CD4-positive, alpha-beta T cell treated with Interleukin-15 for 1 hour (primary cell): Measurements from ENCODE around the gene TBC1D14.
A peak's percentile ranks its signal among the peaks of the same experiment; 100 is the strongest.
"Not testable (repeated sequence)": the region's sequence is repeated elsewhere in the genome, so short reads cannot be mapped to it uniquely, and the experiment has no call there.

Experiments
- DNase-seq: peaks from one replicate; pipeline ENCODE4 v3.0.0-alpha.2; 2020

Gene TBC1D14

DNA sequence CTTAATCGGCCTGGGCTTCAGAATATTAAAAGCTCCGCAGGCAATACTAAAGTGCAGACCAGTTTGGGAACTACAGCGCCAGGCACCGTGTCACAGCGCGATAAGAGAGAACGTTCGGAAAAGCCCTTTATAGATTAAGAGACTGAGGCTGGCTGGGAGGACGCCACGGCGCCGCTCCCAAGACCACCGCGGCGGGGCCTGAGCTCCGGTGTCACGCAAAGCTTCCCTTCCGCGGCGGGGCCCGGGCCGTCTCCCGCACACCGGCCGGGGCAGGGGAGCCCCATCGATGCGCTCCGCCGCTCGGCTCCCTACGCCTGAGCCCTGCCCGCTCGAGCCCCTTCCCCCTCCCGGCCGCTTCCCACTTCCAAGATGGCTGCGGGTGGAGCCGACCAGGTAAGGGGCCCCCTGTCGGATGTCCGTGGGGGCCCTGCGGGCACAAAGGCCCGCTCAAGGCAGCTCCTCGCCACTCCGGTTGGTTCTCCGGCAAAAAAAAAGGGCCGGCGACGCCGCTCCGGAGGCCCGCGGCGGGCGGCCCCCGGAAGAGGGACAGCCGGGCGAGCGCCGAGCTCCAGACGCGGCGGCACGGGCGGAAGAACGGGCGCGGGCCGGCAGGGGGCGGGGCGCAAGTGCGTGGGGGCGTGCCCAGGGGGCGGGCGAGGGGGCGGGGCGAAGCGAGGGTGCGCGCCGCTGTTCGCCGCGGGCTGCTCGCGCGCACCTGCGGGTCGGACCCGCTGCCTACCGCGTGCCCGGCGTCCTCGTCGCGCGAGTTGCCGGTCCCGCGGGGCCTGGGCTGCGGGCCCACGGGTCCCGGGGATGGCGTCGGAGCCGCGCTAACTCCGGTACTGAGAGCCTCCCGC is at the start of gene TBC1D14:
Gene TBC1D14, plus strand, starts transcription at position 714 of the 857 bp plus-strand sequence. CDS start 13,564 bp downstream, outside the sequence.
- peak; percentile 87 for DNase-seq

- DNase-seq = no peak
These were observed 41.2 kb upstream of the TBC1D14 start for GRCh38 chr4:6868386-6868785.

DNA sequence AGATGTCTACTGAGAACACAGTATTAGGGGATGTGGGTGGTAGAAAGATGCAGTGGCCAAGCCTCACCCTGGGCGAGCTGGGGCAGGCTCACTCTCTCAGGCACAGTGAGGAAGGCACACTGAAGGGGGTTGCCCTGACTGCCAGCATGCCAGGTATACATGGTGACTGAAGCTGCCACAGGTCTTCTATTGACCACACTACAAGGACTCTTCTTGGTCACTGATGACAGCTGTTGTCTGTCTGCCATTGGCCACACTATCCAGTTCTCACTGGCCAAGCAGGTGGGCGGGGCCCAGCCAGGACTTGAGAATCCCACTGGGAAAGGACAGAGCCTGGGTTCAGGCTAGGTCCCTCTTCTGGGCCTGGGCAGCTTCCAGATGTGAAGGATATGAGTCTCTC is 39.7 kb upstream of the TBC1D14 start:
- no peak for DNase-seq

DNA sequence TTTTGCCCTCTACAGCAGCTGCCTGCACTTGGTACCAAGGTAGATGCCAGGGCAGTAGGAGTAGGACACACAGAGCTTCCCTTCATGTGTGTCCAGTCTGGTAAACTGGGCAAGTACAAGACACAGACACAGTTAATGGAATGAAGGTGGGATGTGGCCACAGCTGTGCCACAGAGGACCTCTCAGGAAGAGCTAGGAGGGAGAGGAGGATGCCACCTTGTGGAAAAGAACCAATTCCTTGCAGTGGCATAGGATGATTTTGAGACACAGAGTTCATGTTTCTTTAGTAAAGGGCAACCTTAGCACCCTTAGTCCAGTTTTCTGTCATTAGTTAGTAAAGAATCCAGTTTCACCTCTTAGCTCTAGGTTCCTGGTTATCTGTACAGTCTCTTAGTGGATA is 36.3 kb upstream of the TBC1D14 start:
- DNase-seq = no peak

GRCh38 chr4:6873792-6874461 is 35.7 kb upstream of the TBC1D14 start:
- DNase-seq = peak; percentile 72

DNA sequence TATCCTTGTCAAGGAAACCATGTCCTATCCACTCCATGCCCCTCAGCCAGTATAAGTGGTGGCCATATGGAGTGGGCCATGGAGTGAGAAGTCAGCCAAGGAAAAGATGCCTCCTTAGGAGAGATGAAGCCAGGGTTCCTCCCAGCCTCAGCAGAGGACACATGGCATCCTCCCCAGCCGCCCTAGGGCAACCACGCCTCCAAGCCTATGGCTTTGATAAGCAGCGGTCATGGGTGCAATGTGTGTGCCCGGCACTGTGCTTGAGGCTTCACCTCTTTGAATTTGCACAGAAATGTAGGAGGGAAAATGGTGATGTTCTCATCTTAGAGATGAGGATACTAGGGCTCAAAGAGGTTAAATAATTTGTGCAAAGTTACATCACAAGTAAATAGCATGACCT is 34.6 kb upstream of the TBC1D14 start:
- no peak for DNase-seq

GRCh38 chr4:6875431-6875831 is 34.2 kb upstream of the TBC1D14 start:
- DNase-seq = peak; percentile 74

- no peak for DNase-seq
These were observed 33.2 kb upstream of the TBC1D14 start for GRCh38 chr4:6876440-6876839.

DNA sequence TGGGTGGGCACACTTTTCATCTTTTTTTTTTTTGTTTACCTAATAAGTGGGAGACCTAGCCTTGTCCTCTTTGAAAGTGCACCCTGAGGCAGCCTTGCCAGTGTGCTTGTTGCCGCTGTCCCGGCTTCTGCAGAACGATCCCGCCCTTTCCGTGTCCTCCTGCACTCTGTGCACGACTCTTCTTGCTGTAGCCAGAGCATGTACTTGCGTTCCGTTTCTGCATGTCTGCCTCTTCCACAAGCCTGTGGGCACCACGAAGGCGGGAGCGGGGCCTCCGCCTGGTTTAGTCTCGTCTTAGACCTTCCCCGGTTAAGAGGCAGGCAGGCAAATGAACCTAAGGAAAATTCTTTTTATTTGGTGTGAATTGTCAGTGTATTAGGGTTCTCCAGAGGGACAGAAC is 32.6 kb upstream of the TBC1D14 start:
- DNase-seq = no peak

DNA sequence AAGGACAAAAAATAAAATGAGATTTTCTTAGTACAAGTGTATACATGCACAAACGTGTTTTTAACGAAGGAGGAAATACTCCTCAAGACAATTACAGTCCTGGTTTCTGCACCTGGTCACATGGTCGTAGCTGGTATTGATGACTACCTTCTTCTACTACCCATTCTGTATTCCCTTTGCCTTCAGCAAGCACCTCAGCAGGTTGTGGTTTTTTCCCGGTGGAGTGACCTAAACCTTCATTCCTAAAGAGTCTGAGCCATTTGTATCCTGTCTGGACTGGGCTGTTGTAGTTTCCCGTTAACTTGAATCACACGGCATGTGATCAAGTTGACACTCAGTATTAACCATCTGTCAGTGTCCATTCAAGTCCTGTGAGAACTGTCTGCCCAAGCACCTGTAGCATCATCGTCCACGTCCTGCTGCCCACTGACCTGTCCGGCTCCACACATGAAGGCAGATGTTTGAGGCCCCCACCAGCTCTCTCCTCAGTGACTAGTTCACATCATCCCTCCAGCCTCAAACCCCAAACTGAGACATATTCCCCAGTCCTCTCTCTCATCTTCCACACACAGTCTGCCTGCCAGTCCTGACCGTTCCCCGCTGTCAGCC is 31.1 kb upstream of the TBC1D14 start:
- DNase-seq = no peak

DNA sequence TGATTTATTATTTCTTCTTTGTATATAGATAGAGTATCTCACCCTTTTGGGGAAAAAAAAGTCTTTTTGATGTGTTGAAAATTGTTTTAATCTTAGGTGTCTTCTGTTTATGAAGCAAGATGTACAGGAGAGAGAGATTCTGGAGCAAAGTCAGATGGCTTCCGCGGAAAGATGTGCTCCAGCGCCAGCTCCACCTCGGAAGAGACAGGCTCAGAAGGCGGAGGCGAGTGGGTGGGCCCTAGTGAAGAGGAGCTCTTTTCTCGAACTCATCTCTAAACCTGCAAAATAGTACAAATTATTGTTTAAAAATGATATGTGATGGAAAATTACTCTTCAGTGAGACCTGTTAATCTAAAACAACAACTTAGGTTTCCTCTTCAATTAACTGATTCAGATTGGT is 28.9 kb upstream of the TBC1D14 start:
- DNase-seq = no peak

DNA sequence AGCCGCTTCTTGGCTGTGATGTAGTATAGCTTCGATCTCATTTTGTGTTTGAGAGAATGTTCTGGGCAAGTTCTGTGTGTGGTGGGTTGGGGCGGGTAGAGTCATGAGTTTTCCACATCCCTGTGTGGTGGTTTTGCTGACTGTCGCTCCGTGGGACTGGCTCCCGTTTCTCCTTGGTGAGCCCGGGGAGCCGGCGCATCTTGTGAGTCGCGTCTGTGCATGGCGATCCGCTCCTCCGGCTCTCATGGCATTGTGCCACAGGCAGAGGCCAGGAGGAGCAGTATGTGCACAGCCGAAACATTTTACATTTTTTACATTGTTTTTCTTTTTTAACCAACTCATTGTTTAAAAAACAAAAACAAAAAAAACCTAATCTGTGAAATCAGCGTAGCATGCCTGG is 27.7 kb upstream of the TBC1D14 start:
- no peak for DNase-seq

DNA sequence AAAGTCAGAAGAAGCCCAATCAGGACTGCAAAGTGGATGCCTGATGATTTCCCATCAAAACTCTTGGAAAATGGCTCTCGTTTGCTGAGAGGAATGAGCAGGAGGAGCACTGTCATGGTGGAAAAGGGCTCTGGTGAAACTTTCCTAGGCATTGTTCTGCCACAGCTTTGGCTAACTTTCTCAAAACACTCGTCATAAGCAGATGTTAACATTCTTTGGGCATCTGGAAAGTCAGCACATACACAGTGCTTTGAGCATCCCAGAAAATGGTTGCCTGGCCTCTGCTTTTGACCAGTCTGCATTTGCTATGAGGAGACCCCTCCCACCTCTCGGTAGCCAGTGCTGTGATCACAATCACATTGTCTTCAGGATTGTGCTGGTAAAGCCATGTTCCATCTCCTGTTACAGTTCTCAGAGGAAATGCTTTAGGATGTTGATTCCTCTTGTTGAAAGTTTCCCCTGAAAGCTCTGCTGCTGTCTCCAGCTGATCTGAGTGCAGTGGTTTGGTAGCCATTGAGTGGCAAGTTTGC is 25.2 kb upstream of the TBC1D14 start:
- DNase-seq = no peak

GRCh38 chr4:6885953-6886557 is 23.6 kb upstream of the TBC1D14 start:
- DNase-seq = peak; percentile 69

DNA sequence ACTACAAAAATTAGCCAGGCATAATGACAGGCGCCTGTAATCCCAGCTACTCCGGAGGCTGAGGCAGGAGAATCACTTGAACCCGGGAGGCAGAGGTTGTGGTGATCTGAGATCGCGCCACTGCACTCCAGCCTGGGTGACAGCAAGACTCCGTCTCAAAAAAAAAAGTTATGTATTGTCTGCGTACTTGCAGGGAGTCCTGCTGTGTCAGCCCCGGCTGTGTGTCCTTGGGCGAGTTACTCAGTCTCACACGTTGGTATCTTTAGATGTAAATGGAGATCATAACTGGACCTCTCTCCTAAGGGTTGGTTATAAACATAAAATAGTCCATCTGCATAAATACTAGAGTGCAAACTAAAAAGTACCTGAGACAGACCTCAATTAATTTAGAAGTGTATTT is 22.7 kb upstream of the TBC1D14 start:
- no peak for DNase-seq

DNA sequence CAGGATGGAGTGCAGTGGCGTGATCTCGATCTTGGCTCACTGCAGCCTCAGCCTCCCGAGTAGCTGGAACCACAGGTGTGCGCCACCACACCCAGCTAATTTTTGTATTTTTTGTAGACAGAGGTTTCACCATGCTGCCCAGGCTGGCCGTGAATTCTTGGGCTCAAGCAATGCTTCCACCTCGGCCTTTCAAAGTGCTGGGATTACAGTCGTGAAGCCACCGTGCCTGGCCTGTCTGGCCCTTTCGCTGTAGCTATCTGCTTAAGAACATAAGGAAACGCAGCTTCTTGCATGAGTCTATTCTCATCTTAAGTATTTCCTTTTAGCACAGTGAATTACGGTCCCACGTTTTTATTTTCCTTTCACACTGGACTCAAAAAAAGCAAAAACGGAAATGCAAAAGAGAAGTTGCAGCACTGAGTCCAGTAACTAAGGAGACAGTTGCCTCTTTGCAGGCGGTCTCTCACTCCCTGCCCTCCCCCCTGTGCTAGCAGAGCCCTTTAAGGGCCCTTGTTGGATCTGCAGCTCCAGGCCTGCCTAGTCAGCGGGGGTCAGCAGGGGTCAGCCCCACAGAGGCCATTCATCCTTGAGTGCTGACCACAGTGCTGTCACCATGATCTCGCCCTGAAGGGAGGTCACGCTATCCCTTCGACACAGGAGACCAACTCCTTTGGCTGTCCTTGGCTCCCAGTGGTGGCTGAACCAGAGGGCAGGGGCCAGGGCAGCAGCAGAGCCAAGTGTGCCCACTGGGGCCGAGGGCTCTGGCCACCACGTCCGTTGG is 21.8 kb upstream of the TBC1D14 start:
- peak; percentile 26 for DNase-seq

GRCh38 chr4:6888506-6889071 is 21.0 kb upstream of the TBC1D14 start:
- no peak for DNase-seq

DNA sequence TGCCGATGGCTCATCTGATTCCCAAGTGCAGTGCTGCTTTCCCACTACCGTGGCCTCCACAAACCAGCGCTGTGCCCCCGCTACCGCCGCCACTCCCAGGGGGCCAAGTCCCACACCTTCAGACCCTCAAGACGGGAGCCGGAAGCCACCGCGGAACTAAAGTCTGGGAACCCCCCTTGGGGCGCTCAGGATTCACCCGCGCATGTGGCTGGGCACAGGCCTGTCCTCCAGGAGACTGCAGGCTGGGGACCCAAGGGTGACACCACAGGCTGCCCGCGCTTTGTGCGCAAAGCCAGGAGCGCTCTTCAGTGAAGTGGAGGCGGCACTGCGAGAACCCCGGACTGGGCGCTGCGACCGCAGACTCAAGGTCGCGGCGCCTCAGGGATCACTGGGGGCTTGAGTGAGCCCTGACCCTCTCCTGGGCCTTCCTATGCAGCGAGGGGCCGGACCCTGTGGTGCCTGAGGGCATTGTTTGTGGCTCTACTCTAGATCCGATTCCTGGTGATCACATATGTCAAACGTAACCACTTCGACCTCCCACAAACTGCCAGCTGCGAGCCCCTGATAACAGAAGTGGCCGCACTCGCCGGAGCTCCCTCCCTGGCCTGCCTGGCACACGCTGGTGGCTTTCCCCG is 20.4 kb upstream of the TBC1D14 start:
- DNase-seq = no peak

- DNase-seq = no peak
These were observed 19.8 kb upstream of the TBC1D14 start for GRCh38 chr4:6889736-6890324.

GRCh38 chr4:6890358-6890757 is 19.3 kb upstream of the TBC1D14 start:
- DNase-seq = no peak

- DNase-seq = not testable (repeated sequence)
These were observed 18.7 kb upstream of the TBC1D14 start for GRCh38 chr4:6890971-6891370.
